SU-DHL-6 (cell line): ENCODE data around the gene SGCA.

ENCODE experiments used
- CTCF ChIP-seq: fragments of 200-600 bp; sonication (generic); IDR thresholded peaks from one replicate; pipeline ENCODE4 v1.5.1; 2017; ENCODE audit warnings: antibody characterized with exemption, mild to moderate bottlenecking, low read length, moderate library complexity; ENCODE audit not compliant: insufficient read depth, poor library complexity, severe bottlenecking
- EZH2phosphoT487 ChIP-seq: fragments of 200-600 bp; sonication (generic), shearing (Covaris generic); conservative IDR thresholded peaks from 2 replicates; pipeline ENCODE4 v1.6.1; 2018; ENCODE audit warnings: mild to moderate bottlenecking, antibody characterized with exemption, low read length, moderate library complexity, mixed read lengths

GRCh38 chr17:50182783-50183420, 17.1 kb downstream of the SGCA start:
- TF ChIP-seq CTCF (no peak), EZH2phosphoT487 (no peak)
